HG03159 (cell line): ENCODE results near the gene LIMS4.
"Not testable (repeated sequence)": the region's sequence is repeated elsewhere in the genome, so short reads cannot be mapped to it uniquely, and the experiment has no call there.

Source experiments
- ATAC-seq: cut with Tn5 transposase; IDR thresholded peaks from one replicate; pipeline ENCODE4 v1.9.1; 2021; ENCODE audit warnings: mild to moderate bottlenecking, moderate library complexity; ENCODE audit not compliant: unreplicated experiment

Gene LIMS4

DNA sequence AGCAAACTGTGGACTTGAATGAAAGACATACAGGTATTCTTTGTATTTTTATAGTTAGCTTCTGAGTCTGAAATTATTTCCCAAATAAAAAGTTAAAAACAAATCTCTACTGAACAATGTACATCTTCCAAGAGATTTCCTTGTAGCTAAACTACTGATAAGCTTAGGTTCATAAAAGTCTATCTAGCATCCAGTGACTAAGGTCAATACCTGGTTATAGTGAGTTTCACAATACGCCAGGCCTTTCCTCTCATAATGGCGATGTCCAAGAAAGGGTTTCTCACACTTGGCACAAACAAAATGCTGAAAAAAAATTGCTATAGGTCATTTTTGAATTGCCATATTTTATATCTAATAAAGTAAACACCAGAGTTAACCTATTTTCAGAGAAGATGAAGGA, 21.7 kb downstream of the LIMS4 start:
- not testable (repeated sequence) for ATAC-seq

DNA sequence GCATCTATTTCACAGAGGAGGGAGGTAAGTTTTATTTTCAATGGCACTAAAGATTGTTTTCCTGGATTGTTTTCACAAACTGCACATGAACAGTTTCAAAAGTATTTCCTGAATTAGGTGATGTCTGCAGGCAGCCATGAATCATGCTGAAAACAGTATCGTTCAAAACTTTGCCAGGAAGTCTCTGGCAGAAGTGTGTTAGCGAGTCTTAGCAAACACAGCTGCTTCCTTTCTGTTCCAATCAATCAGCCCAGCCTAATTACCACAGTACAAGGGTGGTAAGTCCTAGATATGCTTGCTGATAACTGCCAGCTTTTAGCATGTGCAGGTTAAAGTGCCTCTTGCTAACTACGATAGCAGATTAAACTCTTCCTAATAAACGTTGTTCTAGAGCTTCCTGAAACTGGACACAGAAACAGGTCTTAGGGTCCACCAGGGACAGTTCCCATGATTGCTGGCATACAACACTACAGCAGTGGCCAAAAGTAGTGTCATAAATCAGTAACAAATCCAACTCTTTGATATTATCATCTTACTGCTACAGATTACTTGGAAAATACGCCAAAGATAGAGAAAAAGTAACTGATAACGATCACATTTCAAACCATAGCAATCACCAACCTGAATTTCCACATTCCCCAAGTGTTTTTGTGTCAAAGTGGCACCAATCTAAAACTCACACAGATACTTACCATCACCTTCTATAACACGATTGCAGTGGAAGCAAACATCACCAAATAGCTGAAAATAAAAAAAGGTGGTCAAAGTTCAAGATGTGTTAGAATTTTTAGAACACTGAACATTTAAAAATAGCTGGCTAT, 23.3 kb downstream of the LIMS4 start:
- ATAC-seq, result not testable (repeated sequence)

DNA sequence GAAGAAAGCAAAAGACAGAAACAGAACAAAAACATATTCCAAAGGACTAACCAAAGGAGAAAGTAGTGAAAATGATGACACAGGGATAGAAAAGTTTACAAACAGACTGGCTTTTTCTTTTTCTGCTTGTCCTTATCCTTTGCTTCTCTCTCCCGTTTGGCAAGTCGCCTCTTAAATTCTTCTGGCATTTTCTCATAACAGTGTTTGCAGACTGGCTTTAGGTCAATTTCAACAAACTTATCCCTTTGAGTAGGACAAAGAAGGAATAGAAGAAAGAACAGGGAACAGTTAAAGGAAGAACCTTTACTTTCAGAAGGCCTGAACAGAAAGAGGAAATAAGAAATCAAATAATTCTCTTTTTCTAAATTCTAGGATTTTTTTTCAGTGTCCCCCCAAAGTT, 26.0 kb downstream of the LIMS4 start:
- not testable (repeated sequence) for ATAC-seq

DNA sequence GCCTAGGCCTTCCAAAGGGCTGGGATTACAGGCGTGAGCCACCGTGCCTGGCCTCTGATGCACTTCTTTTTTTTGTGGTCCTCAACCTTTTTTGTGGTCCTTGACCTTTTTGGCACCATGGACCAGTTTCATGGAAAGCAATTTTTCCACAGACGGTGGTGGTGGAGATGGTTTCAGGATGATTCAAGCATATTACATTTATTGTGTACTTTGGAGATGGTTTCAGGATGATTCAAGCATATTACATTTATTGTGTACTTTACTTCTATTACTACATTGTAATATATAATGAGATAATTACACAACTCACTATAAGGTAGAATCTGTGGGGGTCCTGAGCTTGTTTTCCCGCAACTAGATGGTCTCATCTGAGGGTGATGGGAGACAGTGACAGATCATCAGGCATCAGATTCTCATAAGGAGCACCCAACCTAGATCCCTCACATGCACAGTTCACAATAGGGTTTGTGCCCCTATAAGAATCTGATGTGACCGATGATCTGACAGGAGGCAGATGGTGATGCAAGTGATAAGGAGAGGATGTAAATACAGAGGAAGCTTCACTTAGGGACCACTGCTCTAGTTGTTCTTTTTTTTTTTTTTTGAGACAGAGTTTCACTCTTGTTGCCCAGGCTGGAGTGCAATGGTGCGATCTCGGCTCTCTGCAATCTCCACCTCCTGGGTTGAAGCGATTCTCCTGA, 29.2 kb downstream of the LIMS4 start:
- ATAC-seq, result not testable (repeated sequence)

DNA sequence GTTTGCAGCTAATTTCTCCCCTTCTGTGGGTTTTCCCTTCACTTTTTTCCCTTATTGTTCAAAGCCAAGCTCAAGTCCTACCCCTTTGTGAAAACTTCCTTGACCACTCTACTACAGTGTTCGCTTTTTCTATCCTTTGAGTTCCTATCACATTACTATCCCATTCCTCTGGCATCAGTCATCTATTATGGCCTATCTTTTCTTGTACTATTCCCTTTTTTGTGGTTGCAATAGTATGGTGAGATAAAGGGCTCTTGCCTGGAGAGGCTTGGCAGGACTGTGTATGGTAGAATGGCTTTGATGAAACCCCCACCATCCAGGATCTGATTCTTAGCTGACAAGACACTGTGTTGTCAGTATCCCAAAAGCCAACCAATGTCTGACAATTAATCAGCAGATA, 30.7 kb downstream of the LIMS4 start:
- not testable (repeated sequence) for ATAC-seq

DNA sequence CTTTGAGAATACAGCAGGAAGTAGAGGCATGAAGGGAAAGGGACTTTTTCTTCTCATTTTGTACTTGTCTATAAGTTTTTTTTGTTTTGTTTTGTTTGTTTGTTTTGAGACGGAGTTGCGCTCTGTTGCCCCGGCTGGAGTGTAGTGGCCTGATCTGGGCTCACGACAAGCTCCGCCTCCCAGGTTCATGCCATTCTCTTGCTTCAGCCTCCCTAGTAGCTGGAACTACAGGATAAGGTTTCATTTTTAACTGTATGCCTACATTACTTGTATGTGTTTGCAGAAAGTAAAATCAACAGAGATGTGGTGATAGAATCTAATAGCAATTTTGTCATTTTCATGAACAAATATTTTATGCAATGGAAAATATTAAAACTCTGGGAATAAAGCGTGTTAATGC, 38.1 kb downstream of the LIMS4 start:
- not testable (repeated sequence) for ATAC-seq

DNA sequence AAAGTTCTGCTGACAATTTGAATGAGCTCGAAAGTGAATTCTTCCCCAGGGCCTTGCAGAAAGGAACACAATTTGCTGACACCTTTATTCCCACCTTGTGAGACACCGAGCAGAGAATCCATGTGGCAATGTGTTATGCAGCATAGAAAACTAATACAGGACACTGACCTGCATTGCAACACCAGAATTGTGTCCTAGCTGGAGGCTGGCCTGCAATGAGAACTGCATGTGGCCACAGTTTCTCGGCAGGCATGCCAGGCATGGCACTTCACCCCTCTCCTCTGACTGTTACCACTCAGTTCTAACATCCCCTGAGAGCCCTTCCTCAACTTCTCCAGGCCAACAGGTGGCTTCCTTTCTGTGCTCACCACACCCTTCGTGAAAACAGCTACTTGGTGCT, 46.9 kb downstream of the LIMS4 start:
- not testable (repeated sequence) for ATAC-seq

DNA sequence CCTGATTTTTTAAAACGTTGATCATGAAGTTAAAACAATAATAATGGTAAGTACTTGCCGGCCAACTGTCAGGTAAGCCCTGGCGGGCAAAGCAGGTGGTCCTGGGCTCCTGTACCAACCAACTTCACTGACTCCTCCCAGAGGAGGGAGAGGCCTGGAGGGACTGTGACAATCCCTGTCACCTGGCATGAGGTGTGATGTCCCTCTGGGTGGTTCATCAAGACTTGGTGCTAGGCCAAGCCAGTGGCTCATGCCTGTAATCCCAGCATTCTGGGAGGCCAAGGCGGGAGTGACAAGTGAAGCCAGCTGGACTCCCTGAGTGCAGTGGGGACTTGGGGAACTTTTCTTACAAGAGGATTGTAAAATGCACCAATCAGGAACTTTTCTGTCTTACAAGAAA, 48.2 kb downstream of the LIMS4 start:
- ATAC-seq, result not testable (repeated sequence)

DNA sequence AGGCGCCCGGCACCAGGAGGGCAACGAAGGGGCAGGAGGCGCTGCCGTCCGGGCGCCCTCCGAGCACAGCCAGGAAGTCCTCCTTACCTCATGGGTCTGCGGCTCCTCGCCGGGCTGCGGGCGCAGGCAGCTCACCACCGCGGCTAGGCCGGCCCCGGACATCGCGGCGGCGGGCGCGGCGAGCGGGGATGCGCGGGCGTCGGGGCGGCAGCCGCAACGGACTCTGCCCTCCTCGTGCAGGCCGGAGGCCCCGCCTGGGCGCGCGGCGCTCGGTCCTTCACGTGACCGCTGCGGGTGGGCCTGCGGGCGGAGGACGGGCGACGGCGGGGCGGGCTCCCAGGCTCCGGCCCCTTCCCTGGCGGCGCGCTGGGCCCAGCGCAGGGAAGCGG, 49.0 kb downstream of the LIMS4 start:
- not testable (repeated sequence) for ATAC-seq

DNA sequence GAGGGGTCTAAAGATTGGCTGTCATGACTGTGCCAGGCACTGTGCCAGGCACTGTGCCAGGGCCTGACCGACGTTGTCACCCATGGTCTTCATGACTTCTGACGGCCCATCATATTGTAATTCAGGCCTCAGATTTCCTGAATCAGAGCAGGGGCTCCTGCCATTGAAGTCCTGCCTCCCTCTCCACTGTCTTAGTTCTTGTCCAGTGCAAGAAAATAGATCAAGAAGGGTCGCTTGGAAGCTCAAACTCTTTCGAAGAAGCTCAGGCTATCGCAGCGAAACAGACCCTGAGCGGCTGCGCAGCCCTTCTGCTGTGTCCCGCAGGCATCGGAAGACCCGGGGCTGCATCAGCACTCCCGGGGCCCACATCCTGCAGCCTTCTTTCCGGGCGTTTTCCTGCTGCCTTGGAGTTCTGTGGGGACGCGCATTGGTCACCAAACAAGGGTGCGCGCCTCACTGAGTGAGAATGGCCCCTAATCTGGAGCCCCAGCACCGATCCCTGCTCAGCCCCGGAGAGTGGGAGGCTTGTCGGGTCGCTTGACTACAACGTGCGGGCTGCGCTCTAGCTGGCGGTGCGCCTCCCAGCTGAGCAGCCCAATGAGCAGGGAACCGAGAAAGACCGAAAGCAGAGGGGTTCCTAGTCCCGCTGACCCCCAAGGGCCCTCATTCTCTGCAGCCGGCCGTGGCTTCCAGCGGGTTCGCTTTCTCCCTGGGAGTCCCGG, 49.6 kb downstream of the LIMS4 start:
- not testable (repeated sequence) for ATAC-seq

DNA sequence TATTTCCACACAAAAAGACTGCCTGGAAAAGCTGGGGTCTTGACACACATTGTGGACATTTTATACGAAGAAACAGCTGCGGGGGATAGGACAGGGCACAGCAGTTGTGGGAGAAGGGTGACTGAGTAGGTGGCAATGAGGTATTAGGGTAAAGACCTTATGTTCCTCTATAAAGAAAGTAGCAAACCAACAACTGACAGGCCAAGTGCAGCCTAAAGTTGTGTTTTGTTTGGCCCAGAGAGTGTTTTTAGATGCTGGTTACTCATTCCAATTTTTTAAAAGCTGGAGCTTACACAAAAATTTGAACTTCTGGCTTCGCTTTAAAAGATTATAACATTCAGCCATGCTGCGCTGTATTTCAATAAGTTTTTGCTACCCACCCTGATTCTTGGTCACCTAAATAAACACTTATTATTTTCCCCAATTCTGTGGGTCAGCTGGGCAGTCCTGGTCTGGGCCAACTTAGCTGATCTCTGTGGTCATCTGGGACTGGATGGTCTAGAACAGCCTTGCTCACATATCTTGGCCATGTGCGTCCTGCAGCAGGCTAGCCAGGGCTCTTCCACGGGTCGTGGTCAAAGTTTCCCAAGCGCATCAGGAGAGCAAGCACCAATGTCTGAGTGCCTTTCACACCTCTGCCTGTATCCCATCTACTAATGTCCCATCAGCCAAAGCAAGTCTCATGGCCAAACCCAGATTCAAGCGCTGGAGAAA, 51.8 kb downstream of the LIMS4 start:
- ATAC-seq, result not testable (repeated sequence)

DNA sequence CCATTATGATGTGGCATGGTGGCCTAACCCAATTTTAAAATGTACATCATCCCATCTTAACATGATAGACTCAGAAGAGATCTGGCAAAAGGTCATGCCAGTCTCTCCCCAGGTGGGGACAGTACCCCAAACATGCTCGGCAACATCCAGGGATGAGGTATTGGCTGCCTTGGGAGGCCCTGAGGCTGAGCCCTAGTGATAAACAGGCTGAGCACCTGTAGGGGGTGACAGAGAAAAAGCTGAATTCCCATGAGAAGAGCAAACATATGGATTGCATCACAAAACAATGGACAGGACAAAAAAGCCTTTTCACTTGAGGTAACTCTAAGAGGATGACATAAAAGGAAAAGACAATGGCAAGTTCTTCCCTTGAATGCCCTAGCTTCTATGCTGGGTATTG, 65.5 kb downstream of the LIMS4 start:
- not testable (repeated sequence) for ATAC-seq

DNA sequence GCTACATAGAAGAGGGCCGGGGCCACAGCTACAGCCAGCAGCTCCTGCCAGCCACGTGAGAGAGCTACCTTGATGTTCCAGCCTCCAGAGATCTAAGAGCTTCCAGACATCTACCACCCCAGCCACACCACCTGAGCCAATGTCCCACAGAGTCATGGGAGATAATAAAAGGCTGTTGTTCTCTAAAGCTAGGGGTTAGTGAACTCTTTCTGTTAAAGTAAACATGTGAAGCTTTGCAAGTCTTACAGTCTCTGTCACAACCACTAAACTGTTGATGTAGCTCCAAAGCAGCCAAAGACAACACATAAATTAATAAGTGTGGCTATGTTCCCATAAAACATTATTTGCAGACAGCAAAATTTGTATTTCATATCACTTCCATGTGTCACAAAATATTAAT, 67.6 kb downstream of the LIMS4 start:
- not testable (repeated sequence) for ATAC-seq

DNA sequence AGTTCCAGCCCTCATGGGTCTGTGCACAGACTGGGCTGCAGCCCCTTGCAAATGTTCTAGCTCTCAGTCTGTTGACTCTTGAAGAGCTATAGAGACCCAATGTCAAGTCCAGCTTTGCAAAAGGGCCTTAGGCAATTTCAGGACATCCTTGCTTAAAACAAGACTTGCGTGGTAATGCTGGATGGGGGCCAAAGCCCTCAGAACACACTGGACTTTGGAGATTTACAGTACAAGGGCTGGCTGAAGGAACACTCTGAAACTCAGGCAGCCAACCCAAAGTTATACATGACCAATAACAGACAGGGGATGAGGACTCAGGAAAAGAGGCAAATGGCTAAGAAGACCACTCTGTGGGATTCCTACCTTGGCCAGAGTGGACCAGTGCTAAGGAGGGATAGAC, 68.4 kb downstream of the LIMS4 start:
- ATAC-seq, result not testable (repeated sequence)

DNA sequence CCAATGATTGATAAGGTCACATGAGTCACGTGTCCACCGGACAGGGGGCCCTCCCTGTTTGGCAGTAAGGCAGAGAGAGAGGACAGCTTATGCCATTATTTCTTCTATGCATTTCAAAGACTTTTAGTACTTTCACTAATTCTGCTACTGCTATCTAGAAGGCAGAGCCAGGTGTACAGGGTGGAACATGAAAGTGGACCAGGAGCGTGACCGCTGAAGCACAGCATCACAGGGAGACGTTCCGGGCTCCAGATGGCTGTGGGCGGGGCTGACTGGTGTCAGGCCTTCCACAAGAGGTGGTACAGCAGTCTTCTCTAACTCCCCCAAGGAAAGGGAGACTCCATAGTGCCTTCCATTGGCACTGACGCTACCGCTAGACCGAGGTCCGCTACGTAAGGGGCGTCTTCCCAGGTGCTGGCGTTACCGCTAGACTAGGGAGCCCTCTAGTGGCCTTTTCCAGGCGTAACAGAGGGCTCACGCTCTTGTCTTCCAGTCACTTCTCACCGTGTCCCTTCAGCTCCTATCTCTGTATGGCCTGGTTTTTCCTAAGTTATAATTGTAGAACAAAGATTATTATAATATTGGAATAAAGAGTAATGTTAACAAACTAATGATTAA, 71.5 kb downstream of the LIMS4 start:
- peak; percentile 58 for ATAC-seq

DNA sequence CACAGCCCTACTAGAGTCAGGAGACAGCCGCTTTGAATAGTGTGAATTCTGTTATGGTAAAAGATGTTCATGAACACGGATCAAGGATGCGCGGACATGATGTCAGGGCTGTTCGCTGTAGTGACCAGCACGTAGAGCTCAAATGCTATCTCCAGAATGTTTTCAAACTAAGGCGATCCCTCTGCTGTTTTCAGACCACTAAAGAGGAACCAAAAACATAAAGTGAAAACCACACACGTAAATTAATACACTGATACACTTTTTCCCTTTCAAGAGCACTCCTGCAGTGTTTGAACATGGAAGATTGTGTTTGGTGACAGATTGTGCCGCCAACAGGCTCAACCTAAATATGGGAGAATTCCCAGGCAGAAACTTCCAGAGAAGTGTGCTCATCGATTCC, 73.2 kb downstream of the LIMS4 start:
- ATAC-seq, result not testable (repeated sequence)

DNA sequence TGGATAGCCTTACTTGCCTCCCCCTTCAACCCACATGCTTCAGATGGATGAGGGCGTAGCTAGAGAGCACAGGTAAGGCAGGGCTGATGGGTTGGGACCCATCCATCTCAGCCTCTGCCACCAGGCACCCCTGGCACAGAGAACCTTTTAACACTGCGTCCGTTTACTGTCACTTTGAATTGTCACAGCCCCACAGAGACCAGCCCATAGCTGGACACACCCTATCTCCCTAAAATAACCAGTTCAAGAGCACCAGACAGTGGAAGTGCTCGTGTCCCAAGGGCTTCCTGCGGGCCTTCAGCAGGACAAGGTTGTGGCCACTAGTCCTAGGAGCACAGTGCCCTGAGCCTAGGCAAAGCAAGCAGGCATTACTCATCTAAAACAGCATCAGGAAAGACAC, 76.6 kb downstream of the LIMS4 start:
- ATAC-seq, result not testable (repeated sequence)
